ENCODE measurements around the gene TAF5L. TPM values are rescaled to one million over a fixed set of nuclear protein-coding genes. Genes with fewer than 3 reads are reported as not detected.
A peak's percentile ranks its signal among the peaks of the same experiment; 100 is the strongest.
"Not testable (repeated sequence)": the region's sequence is repeated elsewhere in the genome, so short reads cannot be mapped to it uniquely, and the experiment has no call there.

The TAF5L gene
- total and polyA plus RNA-seq, 2 of the 13 experiments (the other 11 are each of a cell fraction or from before 2014, with no cell fraction given): 10.8 to 18.2 TPM

- DNase-seq (ENCODE audit: low spot score) (no peak), ATAC-seq (no peak), FAIRE-seq (no peak)
- Histone ChIP-seq H3K4me2 (ENCODE audit: low read depth, low read length) (0 out of 2 replicates have a peak overlapping the region, but pooled peaks have one; percentile 91), H3K36me3 (replicated peaks in 1 of 2; ENCODE audit: control insufficient read depth in 1 of 2, insufficient read depth in 2 of 2, low read length in 2 of 2) (no peaks in the 10 kb centered on the region), H2AFZ (ENCODE audit: low read length) (no peak overlapping the region), H3K79me2 (ENCODE audit: insufficient read depth, low read length) (peaks cover 77% of the 10 kb centered on the region), H3K4me1 (ENCODE audit: insufficient read depth, low read length) (peaks cover 31% of the 10 kb centered on the region), H4K20me1 (ENCODE audit: insufficient read depth, low read length) (no peaks in the 10 kb centered on the region; the same call in 1 of the 2 replicates), H3K9me3 (ENCODE audit: low read length) (no peaks in the 10 kb centered on the region), H3K4me3 (replicated peaks in 1 of 3; ENCODE audit: insufficient read depth in 1 of 3, low read depth in 2 of 3, low read length in 3 of 3) (no peak overlapping the region), H3K27me3 (ENCODE audit: control insufficient read depth in 1 of 2, insufficient read depth in 2 of 2, low read length in 2 of 2) (no peaks in the 10 kb centered on the region; a peak in 1 of 5 replicates), H3K9ac (ENCODE audit: insufficient read depth, low read depth, low read length) (no peak overlapping the region), H3K27ac (ENCODE audit: extremely low read length, insufficient read depth, low read length) (no peak overlapping the region)
- ChIA-PET POLR2A (interaction anchor here (5.0 kb wide), 1 partner anchor 64 kb away, joined by 34 read pairs; the partner anchor contains the start of gene ABCB10), CTCF (ENCODE audit: low intra/inter-chr PET ratio, low total read pairs) (no interaction called here)
- TF ChIP-seq RBM39 (IDR thresholded peaks at IDR 0.05; ENCODE audit: low read depth, low read length, poor library complexity, severe bottlenecking) (no peak), SMAD1 (CRISPR knock-in tag; IDR thresholded peaks at IDR 0.05; ENCODE audit: borderline replicate concordance, low read depth) (no peak), KLF9 (CRISPR knock-in tag; IDR thresholded peaks at IDR 0.05; ENCODE audit: low read depth) (no peak)
- intact Hi-C loops (cut with micrococcal nuclease; ENCODE audit: unreplicated experiment) (no loop called here), in situ Hi-C loops (cut with HindIII; ENCODE audit: extremely low pct_ligation_motif_present, low pct_unique_long_range_greater_than_20kb) (no loop called here)
- BruUV-seq (replicated peaks): no TSS peak
- 74% methylated on average over 5 of the region's 5 CpGs for WGBS (ENCODE audit: low lambda C conversion rate)
Measured at GRCh38 chr1:229623225-229623624, 2.7 kb downstream of the TAF5L start.

GRCh38 chr1:229622641-229623120 is 3.2 kb downstream of the TAF5L start:
- DNase-seq (ENCODE audit: low spot score); H3K4me2 ChIP-seq (ENCODE audit: low read depth, low read length); H3K9ac ChIP-seq (ENCODE audit: insufficient read depth, low read depth, low read length); H2AFZ ChIP-seq (ENCODE audit: low read length); H3K27me3 ChIP-seq (ENCODE audit: control insufficient read depth in 1 of 2, insufficient read depth in 2 of 2, low read length in 2 of 2); intact Hi-C loops (cut with micrococcal nuclease; ENCODE audit: unreplicated experiment); BruUV-seq (replicated peaks); FAIRE-seq; CTCF ChIA-PET (ENCODE audit: low intra/inter-chr PET ratio, low total read pairs); ATAC-seq; in situ Hi-C loops (cut with HindIII; ENCODE audit: extremely low pct_ligation_motif_present, low pct_unique_long_range_greater_than_20kb); H3K9me3 ChIP-seq (ENCODE audit: low read length); H4K20me1 ChIP-seq (ENCODE audit: insufficient read depth, low read length); H3K36me3 ChIP-seq (replicated peaks in 1 of 2; ENCODE audit: control insufficient read depth in 1 of 2, insufficient read depth in 2 of 2, low read length in 2 of 2); H3K4me3 ChIP-seq (replicated peaks in 1 of 3; ENCODE audit: insufficient read depth in 1 of 3, low read depth in 2 of 3, low read length in 3 of 3); H3K27ac ChIP-seq (ENCODE audit: extremely low read length, insufficient read depth, low read length); POLR2A ChIA-PET: not testable (repeated sequence)
- H3K4me1 ChIP-seq (ENCODE audit: insufficient read depth, low read length): peaks cover 30% of the 10 kb centered on the region
- TF ChIP-seq FOSL2 (CRISPR knock-in tag; IDR thresholded peaks at IDR 0.05): peak; percentile 33; the same call in 1 of the 2 replicates
- 73% methylated on average over 10 of the region's 10 CpGs for WGBS (ENCODE audit: low lambda C conversion rate)
- H3K79me2 ChIP-seq (ENCODE audit: insufficient read depth, low read length): peaks cover 77% of the 10 kb centered on the region
